Measurements from ENCODE around the gene TAS1R2.

TAS1R2 gene

DNA sequence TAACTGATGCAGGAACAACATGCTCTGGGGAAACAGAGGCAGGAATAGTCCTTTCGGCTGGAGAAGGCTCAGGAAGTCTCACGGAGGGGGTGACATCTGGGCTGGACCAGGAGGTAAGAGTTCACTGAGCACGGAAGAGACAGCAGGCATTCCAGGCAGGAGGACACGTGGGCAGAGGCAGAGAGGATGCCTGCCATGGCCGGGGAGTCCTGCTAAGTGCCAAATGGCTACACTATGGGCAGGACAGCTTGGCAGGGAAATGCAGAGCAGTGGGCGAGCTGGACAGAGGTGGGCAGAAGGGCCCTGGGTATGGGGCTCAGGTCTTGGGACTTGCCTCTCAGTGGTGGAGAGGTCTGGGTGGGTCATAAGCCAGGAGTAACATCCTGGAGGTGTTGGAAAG, 25.3 kb upstream of the TAS1R2 start:
- Histone ChIP-seq H3K4me3 (ENCODE audit: low read depth in 1 of 5, low read length in 5 of 5) (no peak overlapping the region), H3K27me3 (ENCODE audit: control insufficient read depth in 5 of 5, insufficient read depth in 4 of 5, low read length in 5 of 5) (no peaks in the 10 kb centered on the region), H3K27ac (ENCODE audit: low read depth, low read length) (no peak overlapping the region), H3K4me1 (ENCODE audit: control insufficient read depth in 5 of 5, insufficient read depth in 5 of 5, low read length in 5 of 5) (peaks cover 0 to 23% (median 6%) of the 10 kb centered on the region in 5 donors), H3K9ac (ENCODE audit: low read length in 5 of 5) (no peak overlapping the region), H3K36me3 (ENCODE audit: control insufficient read depth in 5 of 5, insufficient read depth in 5 of 5, low read length in 5 of 5) (peaks cover 0 to 87% (median 67%) of the 10 kb centered on the region in 5 donors), H3K9me3 (ENCODE audit: control insufficient read depth in 5 of 5, low read length in 5 of 5) (no peaks in the 10 kb centered on the region)

DNA sequence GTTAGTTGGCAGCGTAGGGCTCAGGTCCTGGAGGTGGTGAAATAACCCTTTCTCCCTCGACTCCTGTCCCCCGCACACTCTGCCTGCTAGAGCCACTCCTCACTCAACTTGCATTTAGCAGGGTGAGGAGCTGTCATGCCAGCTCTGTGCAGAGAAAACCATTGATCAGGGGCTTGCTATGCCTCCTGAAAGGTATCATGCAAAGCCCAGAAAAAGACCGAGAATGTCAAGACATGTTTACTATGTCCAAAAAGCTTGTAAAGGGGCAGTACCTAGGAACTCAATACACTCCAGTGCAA, 24.9 kb upstream of the TAS1R2 start:
- Histone ChIP-seq H3K9ac (ENCODE audit: low read length in 5 of 5) (no peak overlapping the region), H3K27me3 (ENCODE audit: control insufficient read depth in 5 of 5, insufficient read depth in 4 of 5, low read length in 5 of 5) (no peaks in the 10 kb centered on the region), H3K4me1 (ENCODE audit: control insufficient read depth in 5 of 5, insufficient read depth in 5 of 5, low read length in 5 of 5) (peaks cover 0 to 21% (median 5%) of the 10 kb centered on the region in 5 donors), H3K4me3 (ENCODE audit: low read depth in 1 of 5, low read length in 5 of 5) (no peak overlapping the region), H3K27ac (ENCODE audit: low read depth, low read length) (no peak overlapping the region), H3K36me3 (ENCODE audit: control insufficient read depth in 5 of 5, insufficient read depth in 5 of 5, low read length in 5 of 5) (peaks cover 0 to 87% (median 65%) of the 10 kb centered on the region in 5 donors), H3K9me3 (ENCODE audit: control insufficient read depth in 5 of 5, low read length in 5 of 5) (no peaks in the 10 kb centered on the region)

DNA sequence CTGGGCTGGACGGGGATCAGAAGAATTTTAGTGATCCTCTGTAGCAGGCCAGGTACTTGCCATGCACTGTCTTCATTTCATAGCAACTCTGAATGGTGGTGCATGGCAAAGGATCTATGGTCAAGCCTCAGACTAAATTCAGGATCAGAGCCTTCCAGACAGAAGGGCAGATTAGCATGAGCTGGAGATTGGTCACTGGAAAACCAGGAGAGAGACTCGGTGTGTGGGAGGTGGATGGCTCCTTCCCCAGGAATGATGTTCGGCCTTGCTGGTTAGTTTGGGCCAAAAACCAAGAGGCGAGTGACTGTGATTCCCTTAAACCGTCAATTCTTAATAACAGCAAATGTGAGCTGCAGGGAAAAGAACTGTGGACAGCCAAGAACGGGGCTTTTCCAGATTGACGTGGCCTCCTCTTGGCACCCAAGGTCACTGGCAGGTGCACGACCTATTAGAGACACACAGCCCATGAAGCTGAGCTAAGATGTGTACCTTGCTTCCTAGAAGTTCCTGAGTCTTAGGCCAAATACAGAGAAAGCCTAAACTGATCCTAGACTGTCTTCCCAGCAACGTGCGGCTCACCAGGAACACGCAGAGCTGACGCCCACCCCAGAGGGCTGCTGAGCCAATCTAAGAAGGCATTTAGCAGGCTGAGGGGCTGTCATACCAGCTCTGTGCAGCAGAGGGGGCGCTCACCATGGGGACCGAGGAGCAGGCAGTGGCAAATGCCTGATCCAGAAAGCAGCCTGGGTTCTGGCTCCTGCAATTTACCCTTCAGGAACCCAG, 24.4 kb upstream of the TAS1R2 start:
- Histone ChIP-seq H3K27ac (ENCODE audit: low read depth, low read length) (no peak overlapping the region), H3K4me1 (ENCODE audit: control insufficient read depth in 5 of 5, insufficient read depth in 5 of 5, low read length in 5 of 5) (peaks cover 0 to 21% (median 5%) of the 10 kb centered on the region in 5 donors), H3K9me3 (ENCODE audit: control insufficient read depth in 5 of 5, low read length in 5 of 5) (no peaks in the 10 kb centered on the region), H3K36me3 (ENCODE audit: control insufficient read depth in 5 of 5, insufficient read depth in 5 of 5, low read length in 5 of 5) (peaks cover 0 to 87% (median 65%) of the 10 kb centered on the region in 5 donors), H3K9ac (ENCODE audit: low read length in 5 of 5) (no peak overlapping the region), H3K4me3 (ENCODE audit: low read depth in 1 of 5, low read length in 5 of 5) (no peak overlapping the region), H3K27me3 (ENCODE audit: control insufficient read depth in 5 of 5, insufficient read depth in 4 of 5, low read length in 5 of 5) (no peaks in the 10 kb centered on the region)

DNA sequence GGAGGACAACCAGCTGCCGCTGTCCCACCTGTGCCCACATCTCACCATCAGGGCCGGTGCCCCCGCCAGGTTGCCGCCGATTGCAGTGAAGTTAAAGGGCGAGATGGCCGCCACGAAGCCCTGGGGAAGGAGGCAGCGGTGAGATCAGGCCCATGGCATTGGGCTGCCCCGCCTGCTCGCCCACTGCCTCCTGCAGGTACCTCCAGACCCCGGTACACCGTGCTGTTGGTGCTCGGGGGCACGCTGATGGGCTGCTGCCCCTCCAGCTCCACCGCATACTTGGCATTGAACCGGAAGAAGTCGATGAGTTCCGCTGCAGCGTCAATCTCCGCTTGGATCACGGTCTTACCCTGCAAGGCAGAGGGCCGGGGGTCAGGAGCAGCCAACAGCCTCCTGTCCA, 23.6 kb upstream of the TAS1R2 start:
- Histone ChIP-seq H3K4me1 (ENCODE audit: control insufficient read depth in 5 of 5, insufficient read depth in 5 of 5, low read length in 5 of 5) (peaks cover 0 to 21% (median 5%) of the 10 kb centered on the region in 5 donors), H3K36me3 (ENCODE audit: control insufficient read depth in 5 of 5, insufficient read depth in 5 of 5, low read length in 5 of 5) (peaks cover 0 to 87% (median 64%) of the 10 kb centered on the region in 5 donors), H3K27ac (ENCODE audit: low read depth, low read length) (no peak overlapping the region), H3K9me3 (ENCODE audit: control insufficient read depth in 5 of 5, low read length in 5 of 5) (no peaks in the 10 kb centered on the region), H3K9ac (ENCODE audit: low read length in 5 of 5) (no peak overlapping the region), H3K4me3 (ENCODE audit: low read depth in 1 of 5, low read length in 5 of 5) (no peak overlapping the region), H3K27me3 (ENCODE audit: control insufficient read depth in 5 of 5, insufficient read depth in 4 of 5, low read length in 5 of 5) (no peaks in the 10 kb centered on the region)

DNA sequence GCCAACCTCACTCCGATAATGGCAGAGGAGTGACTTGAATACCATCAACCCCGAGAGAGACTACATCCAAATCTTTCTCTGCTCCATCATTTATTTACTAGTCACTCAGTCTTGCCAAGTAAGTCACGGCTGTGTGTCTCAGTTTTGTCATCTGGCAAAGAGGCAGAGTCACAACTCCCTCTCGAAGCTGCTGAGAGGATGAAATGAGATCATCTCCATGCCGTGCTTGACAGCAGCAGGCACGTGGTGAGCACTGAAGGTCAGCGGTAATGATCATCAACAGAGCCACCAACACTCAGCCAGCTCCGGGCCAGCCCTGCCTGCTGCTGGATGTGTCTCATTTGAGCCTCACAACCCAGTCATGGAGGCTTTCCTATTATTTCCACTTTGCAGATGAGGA, 23.0 kb upstream of the TAS1R2 start:
- Histone ChIP-seq H3K4me1 (ENCODE audit: control insufficient read depth in 5 of 5, insufficient read depth in 5 of 5, low read length in 5 of 5) (peaks cover 0 to 21% (median 5%) of the 10 kb centered on the region in 5 donors), H3K27ac (ENCODE audit: low read depth, low read length) (no peak overlapping the region), H3K9ac (ENCODE audit: low read length in 5 of 5) (no peak overlapping the region), H3K9me3 (ENCODE audit: control insufficient read depth in 5 of 5, low read length in 5 of 5) (no peaks in the 10 kb centered on the region), H3K36me3 (ENCODE audit: control insufficient read depth in 5 of 5, insufficient read depth in 5 of 5, low read length in 5 of 5) (peaks cover 0 to 87% (median 64%) of the 10 kb centered on the region in 5 donors), H3K27me3 (ENCODE audit: control insufficient read depth in 5 of 5, insufficient read depth in 4 of 5, low read length in 5 of 5) (no peaks in the 10 kb centered on the region), H3K4me3 (ENCODE audit: low read depth in 1 of 5, low read length in 5 of 5) (no peak overlapping the region)

DNA sequence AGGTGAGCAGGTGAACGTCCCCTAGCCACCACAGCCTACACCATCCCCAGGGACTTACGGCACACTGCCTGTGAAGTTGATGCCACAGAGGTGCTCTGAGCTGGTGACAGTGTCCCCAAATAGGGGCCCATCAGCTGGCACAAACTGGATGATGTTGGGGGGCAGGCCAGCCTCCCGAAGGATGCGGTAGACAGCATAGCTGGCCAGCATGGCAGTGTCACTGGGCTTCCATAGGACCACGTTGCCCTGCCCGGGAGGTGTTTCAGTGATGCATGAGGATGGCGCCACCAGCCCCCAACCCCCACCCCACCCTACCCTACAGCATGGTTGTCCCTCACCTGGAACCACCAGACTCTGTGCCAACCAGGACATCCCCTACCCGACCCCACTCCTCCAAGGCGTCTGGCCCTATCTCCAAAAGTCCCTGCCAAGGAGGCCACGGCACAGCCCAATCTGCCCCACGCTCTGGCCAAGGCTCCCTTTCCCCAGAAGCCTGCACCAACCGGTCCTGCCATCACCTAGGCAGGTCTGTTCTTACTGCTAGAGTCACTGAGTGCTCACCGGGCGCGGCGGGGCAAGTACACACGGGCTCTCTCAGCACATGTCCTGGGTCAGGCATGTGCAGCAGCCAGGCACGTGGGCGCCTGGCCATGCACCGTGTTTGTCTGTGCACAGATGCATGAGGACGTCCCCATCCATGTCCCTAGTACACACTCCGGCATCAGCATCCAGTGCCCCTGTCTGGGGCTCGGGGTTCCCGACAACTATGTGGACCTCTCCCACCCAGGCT, 22.4 kb upstream of the TAS1R2 start:
- no peak overlapping the region for H3K9ac ChIP-seq (ENCODE audit: low read length in 5 of 5)
- H3K4me3 ChIP-seq (ENCODE audit: low read depth in 1 of 5, low read length in 5 of 5): no peak overlapping the region
- H3K36me3 ChIP-seq (ENCODE audit: control insufficient read depth in 5 of 5, insufficient read depth in 5 of 5, low read length in 5 of 5): peaks cover 0 to 87% (median 64%) of the 10 kb centered on the region in 5 donors
- no peaks in the 10 kb centered on the region for H3K9me3 ChIP-seq (ENCODE audit: control insufficient read depth in 5 of 5, low read length in 5 of 5)
- peaks cover 0 to 21% (median 5%) of the 10 kb centered on the region in 5 donors for H3K4me1 ChIP-seq (ENCODE audit: control insufficient read depth in 5 of 5, insufficient read depth in 5 of 5, low read length in 5 of 5)
- no peak overlapping the region for H3K27ac ChIP-seq (ENCODE audit: low read depth, low read length)
- H3K27me3 ChIP-seq (ENCODE audit: control insufficient read depth in 5 of 5, insufficient read depth in 4 of 5, low read length in 5 of 5): no peaks in the 10 kb centered on the region

DNA sequence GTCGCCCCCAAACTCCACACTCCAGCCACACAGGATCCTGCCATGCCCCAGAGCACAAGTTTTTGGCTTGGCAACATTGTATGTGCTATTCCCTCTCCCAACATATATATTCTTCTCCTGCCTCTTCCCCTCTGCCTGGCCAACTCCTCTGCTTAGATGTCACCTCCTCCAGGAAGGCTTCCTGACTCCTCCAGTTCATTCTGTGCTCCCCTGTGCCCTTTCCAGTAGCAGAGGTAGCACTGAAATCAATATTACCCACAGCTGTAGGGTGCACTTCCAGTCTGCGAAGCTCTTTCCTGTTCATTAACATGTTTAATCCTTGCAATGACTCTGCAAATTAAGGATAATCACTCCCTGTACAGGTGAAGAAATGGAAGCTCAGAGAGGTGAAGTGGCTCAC, 21.7 kb upstream of the TAS1R2 start:
- H3K4me3 ChIP-seq (ENCODE audit: low read depth in 1 of 5, low read length in 5 of 5): no peak overlapping the region
- H3K36me3 ChIP-seq (ENCODE audit: control insufficient read depth in 5 of 5, insufficient read depth in 5 of 5, low read length in 5 of 5): peaks cover 0 to 92% (median 67%) of the 10 kb centered on the region in 5 donors
- H3K9me3 ChIP-seq (ENCODE audit: control insufficient read depth in 5 of 5, low read length in 5 of 5): no peaks in the 10 kb centered on the region
- H3K9ac ChIP-seq (ENCODE audit: low read length in 5 of 5): no peak overlapping the region
- no peak overlapping the region for H3K27ac ChIP-seq (ENCODE audit: low read depth, low read length)
- H3K4me1 ChIP-seq (ENCODE audit: control insufficient read depth in 5 of 5, insufficient read depth in 5 of 5, low read length in 5 of 5): peaks cover 0 to 21% (median 5%) of the 10 kb centered on the region in 5 donors
- no peaks in the 10 kb centered on the region for H3K27me3 ChIP-seq (ENCODE audit: control insufficient read depth in 5 of 5, insufficient read depth in 4 of 5, low read length in 5 of 5)

DNA sequence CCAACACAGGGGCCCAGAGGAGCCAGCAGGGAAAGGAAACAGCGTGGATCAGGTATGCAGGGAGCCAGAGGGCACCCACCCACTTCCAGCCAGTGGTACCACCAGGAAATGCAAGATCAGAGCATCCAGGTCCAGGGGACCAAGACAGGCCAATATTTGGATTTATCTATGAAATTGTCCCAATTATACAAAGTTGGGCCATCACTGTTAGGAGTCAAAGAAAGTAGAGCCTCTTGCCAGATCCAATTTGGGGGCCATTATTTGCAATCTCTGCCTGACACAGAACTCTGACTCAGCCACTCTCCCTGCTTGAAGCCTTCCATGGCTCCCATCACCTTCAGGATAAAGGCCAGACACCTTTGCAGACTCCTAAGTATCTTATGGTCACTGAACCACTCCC, 21.1 kb upstream of the TAS1R2 start:
- Histone ChIP-seq H3K27me3 (ENCODE audit: control insufficient read depth in 5 of 5, insufficient read depth in 4 of 5, low read length in 5 of 5) (no peaks in the 10 kb centered on the region), H3K4me1 (ENCODE audit: control insufficient read depth in 5 of 5, insufficient read depth in 5 of 5, low read length in 5 of 5) (peaks cover 0 to 21% (median 5%) of the 10 kb centered on the region in 5 donors), H3K36me3 (ENCODE audit: control insufficient read depth in 5 of 5, insufficient read depth in 5 of 5, low read length in 5 of 5) (peaks cover 0 to 90% (median 66%) of the 10 kb centered on the region in 5 donors), H3K27ac (ENCODE audit: low read depth, low read length) (no peak overlapping the region), H3K4me3 (ENCODE audit: low read depth in 1 of 5, low read length in 5 of 5) (no peak overlapping the region), H3K9ac (ENCODE audit: low read length in 5 of 5) (no peak overlapping the region), H3K9me3 (ENCODE audit: control insufficient read depth in 5 of 5, low read length in 5 of 5) (no peaks in the 10 kb centered on the region)

DNA sequence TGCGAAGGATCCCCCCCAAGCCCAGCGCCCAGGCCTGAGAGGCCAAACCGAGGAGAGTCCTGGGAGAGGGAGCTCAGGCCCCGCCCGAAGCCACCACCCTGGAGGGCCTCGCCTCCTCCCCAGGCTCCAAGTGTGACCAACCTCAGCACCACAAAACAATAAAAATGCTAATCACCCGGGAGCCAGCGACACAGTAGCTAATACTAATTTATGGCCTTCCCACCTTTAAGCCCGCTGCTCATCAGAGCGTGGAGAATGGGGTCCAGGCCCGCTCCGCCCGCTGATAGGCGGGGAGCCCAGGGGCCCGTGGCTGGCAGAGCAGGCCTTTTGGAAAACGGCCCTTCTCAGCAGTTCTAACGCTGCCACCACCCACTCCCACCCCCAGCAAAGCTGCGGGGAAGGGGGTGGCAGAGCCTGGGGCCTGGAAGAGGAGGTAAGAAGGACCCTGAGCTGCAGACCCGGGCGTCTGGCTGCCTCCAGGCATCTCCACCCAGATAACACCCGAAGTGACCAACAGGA, 20.4 kb upstream of the TAS1R2 start:
- Histone ChIP-seq H3K27ac (ENCODE audit: low read depth, low read length) (no peak overlapping the region), H3K27me3 (ENCODE audit: control insufficient read depth in 5 of 5, insufficient read depth in 4 of 5, low read length in 5 of 5) (no peaks in the 10 kb centered on the region), H3K4me3 (ENCODE audit: low read depth in 1 of 5, low read length in 5 of 5) (no peak overlapping the region), H3K4me1 (ENCODE audit: control insufficient read depth in 5 of 5, insufficient read depth in 5 of 5, low read length in 5 of 5) (peaks cover 0 to 19% (median 9%) of the 10 kb centered on the region in 5 donors), H3K9me3 (ENCODE audit: control insufficient read depth in 5 of 5, low read length in 5 of 5) (no peaks in the 10 kb centered on the region), H3K36me3 (ENCODE audit: control insufficient read depth in 5 of 5, insufficient read depth in 5 of 5, low read length in 5 of 5) (peaks cover 0 to 84% (median 62%) of the 10 kb centered on the region in 5 donors), H3K9ac (ENCODE audit: low read length in 5 of 5) (no peak overlapping the region)

DNA sequence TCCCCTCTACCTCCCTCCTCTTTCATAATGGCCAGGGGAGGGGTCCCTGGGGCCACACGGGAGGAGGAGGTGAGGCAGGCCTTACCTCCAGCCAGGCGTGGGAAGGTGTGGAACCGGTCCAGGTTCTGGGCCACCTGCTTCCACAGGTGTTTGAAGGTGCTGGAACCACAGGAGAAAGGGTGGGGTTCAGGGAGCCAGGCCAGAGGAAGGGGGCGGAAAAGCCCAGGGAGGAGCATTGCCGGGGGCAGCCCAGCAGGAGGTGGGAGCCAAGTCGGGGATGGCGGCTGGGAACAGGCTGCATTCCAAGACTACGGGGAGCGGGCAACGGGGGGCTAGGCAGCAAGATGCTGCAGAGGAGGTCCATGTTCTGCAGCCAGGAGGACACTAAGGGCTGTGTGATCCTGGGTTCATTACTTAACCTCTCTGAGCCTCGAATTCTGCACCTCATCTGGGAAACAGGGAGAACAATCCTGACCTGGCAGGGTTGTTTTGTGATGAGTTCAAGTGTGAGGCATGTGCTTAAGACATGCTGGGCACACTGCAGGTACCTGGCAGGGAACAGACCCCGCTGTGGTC, 19.8 kb upstream of the TAS1R2 start:
- peaks cover 0 to 83% (median 60%) of the 10 kb centered on the region in 5 donors for H3K36me3 ChIP-seq (ENCODE audit: control insufficient read depth in 5 of 5, insufficient read depth in 5 of 5, low read length in 5 of 5)
- H3K27ac ChIP-seq (ENCODE audit: low read depth, low read length): no peak overlapping the region
- H3K9ac ChIP-seq (ENCODE audit: low read length in 5 of 5): no peak overlapping the region
- no peaks in the 10 kb centered on the region for H3K9me3 ChIP-seq (ENCODE audit: control insufficient read depth in 5 of 5, low read length in 5 of 5)
- H3K27me3 ChIP-seq (ENCODE audit: control insufficient read depth in 5 of 5, insufficient read depth in 4 of 5, low read length in 5 of 5): no peaks in the 10 kb centered on the region
- no peak overlapping the region for H3K4me3 ChIP-seq (ENCODE audit: low read depth in 1 of 5, low read length in 5 of 5)
- peaks cover 0 to 15% (median 10%) of the 10 kb centered on the region in 5 donors for H3K4me1 ChIP-seq (ENCODE audit: control insufficient read depth in 5 of 5, insufficient read depth in 5 of 5, low read length in 5 of 5)
